ENCODE measurements around the gene CHI3L2.

Gene CHI3L2

DNA sequence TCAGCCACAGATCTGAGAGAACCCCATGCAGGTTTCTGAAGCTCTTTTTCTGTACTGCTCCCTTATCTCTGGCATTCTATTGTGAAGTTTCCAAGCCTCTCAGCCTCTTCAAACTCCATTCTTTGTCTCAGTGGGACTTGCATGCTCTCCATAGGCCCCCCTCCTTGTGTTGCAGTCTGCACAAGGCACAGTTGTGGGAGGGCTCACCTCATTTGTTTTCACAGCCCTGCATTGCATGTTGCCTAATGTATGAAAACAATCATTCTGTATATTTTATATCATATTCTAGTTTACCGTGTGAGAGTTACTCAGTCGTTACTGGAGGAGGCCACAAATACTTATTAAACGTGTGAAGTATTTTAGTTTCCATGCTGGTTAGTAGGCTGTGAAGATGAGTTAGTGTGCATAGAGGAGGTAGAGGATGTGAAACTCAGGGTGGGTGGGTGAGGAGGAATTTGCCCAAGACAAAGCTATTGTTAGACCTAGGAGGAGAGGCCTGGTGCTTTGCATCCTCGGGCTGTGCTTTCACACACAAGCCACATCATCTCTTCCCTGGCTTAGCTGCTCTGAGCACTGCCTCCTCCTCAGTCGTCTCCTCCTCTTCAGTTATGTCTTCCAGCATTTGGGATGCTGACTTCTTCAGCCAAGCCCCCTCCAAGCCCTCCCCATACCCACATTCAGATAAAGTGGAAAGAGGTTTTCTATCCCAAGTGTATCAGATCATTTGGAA lies 7.8 kb upstream of the CHI3L2 start:
- no peaks in the 10 kb centered on the region for H3K36me3 ChIP-seq (ENCODE audit: control insufficient read depth in 5 of 5, insufficient read depth in 5 of 5, low read length in 5 of 5)
- no peak overlapping the region for H3K27ac ChIP-seq (ENCODE audit: low read depth, low read length)
- H3K9me3 ChIP-seq (ENCODE audit: control insufficient read depth in 5 of 5, low read length in 5 of 5): no peaks in the 10 kb centered on the region
- H3K4me1 ChIP-seq (ENCODE audit: control insufficient read depth in 5 of 5, insufficient read depth in 5 of 5, low read length in 5 of 5): peaks cover 0 to 45% (median 27%) of the 10 kb centered on the region in 5 donors
- H3K4me3 ChIP-seq (ENCODE audit: low read depth in 1 of 5, low read length in 5 of 5): no peak overlapping the region
- H3K9ac ChIP-seq (ENCODE audit: low read length in 5 of 5): no peak overlapping the region
- H3K27me3 ChIP-seq (ENCODE audit: control insufficient read depth in 5 of 5, insufficient read depth in 4 of 5, low read length in 5 of 5): no peaks in the 10 kb centered on the region

GRCh38 chr1:111220302-111220890 lies 7.1 kb upstream of the CHI3L2 start:
- no peaks in the 10 kb centered on the region for H3K9me3 ChIP-seq (ENCODE audit: control insufficient read depth in 5 of 5, low read length in 5 of 5)
- H3K4me1 ChIP-seq (ENCODE audit: control insufficient read depth in 5 of 5, insufficient read depth in 5 of 5, low read length in 5 of 5): peaks cover 0 to 45% (median 27%) of the 10 kb centered on the region in 5 donors
- no peak overlapping the region for H3K4me3 ChIP-seq (ENCODE audit: low read depth in 1 of 5, low read length in 5 of 5)

DNA sequence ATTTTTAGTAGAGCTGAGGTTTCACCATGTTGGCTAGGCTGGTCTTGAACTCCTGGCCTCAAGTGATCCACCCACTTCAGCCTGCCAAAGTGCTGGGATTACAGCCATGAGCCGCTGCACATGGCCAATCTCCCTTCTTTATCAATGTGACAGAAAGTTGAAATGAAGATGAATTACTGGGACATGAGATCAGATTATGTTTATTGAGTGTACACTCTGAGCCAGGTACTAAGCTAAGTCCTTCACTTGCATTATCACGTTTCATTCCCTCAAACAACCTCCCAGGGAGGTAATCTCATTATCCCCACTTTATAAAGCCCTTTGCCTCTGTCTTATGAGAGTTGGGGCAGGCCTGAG lies 6.3 kb upstream of the CHI3L2 start:
- Histone ChIP-seq H3K9ac (ENCODE audit: low read length in 5 of 5) (peak overlapping the region in 1 of 5 donors; percentile 9), H3K4me1 (ENCODE audit: control insufficient read depth in 5 of 5, insufficient read depth in 5 of 5, low read length in 5 of 5) (peaks cover 0 to 38% (median 22%) of the 10 kb centered on the region in 5 donors), H3K4me3 (ENCODE audit: low read depth in 1 of 5, low read length in 5 of 5) (no peak overlapping the region), H3K27me3 (ENCODE audit: control insufficient read depth in 5 of 5, insufficient read depth in 4 of 5, low read length in 5 of 5) (no peaks in the 10 kb centered on the region), H3K9me3 (ENCODE audit: control insufficient read depth in 5 of 5, low read length in 5 of 5) (no peaks in the 10 kb centered on the region), H3K27ac (ENCODE audit: low read depth, low read length) (no peak overlapping the region), H3K36me3 (ENCODE audit: control insufficient read depth in 5 of 5, insufficient read depth in 5 of 5, low read length in 5 of 5) (no peaks in the 10 kb centered on the region)

More at GRCh38 chr1:111220302-111220890, 7.1 kb upstream of the CHI3L2 start:
- no peaks in the 10 kb centered on the region for H3K36me3 ChIP-seq (ENCODE audit: control insufficient read depth in 5 of 5, insufficient read depth in 5 of 5, low read length in 5 of 5)
- H3K9ac ChIP-seq (ENCODE audit: low read length in 5 of 5): no peak overlapping the region
- no peaks in the 10 kb centered on the region for H3K27me3 ChIP-seq (ENCODE audit: control insufficient read depth in 5 of 5, insufficient read depth in 4 of 5, low read length in 5 of 5)
- H3K27ac ChIP-seq (ENCODE audit: low read depth, low read length): no peak overlapping the region

- Histone ChIP-seq H3K36me3 (ENCODE audit: control insufficient read depth in 5 of 5, insufficient read depth in 5 of 5, low read length in 5 of 5) (no peaks in the 10 kb centered on the region), H3K9ac (ENCODE audit: low read length in 5 of 5) (peak overlapping the region in 1 of 5 donors; percentile 9), H3K9me3 (ENCODE audit: control insufficient read depth in 5 of 5, low read length in 5 of 5) (no peaks in the 10 kb centered on the region), H3K27me3 (ENCODE audit: control insufficient read depth in 5 of 5, insufficient read depth in 4 of 5, low read length in 5 of 5) (no peaks in the 10 kb centered on the region), H3K27ac (ENCODE audit: low read depth, low read length) (no peak overlapping the region), H3K4me1 (ENCODE audit: control insufficient read depth in 5 of 5, insufficient read depth in 5 of 5, low read length in 5 of 5) (peaks cover 0 to 35% (median 17%) of the 10 kb centered on the region in 5 donors), H3K4me3 (ENCODE audit: low read depth in 1 of 5, low read length in 5 of 5) (no peak overlapping the region)
Measured at GRCh38 chr1:111221633-111222291, 5.8 kb upstream of the CHI3L2 start.

- H3K9ac ChIP-seq (ENCODE audit: low read length in 5 of 5): peak overlapping the region in 2 of 5 donors; percentile 5 to 26
- H3K27ac ChIP-seq (ENCODE audit: low read depth, low read length): no peak overlapping the region
- H3K4me1 ChIP-seq (ENCODE audit: control insufficient read depth in 5 of 5, insufficient read depth in 5 of 5, low read length in 5 of 5): peaks cover 0 to 40% (median 19%) of the 10 kb centered on the region in 5 donors
Measured at GRCh38 chr1:111222308-111223125, 5.0 kb upstream of the CHI3L2 start.

DNA sequence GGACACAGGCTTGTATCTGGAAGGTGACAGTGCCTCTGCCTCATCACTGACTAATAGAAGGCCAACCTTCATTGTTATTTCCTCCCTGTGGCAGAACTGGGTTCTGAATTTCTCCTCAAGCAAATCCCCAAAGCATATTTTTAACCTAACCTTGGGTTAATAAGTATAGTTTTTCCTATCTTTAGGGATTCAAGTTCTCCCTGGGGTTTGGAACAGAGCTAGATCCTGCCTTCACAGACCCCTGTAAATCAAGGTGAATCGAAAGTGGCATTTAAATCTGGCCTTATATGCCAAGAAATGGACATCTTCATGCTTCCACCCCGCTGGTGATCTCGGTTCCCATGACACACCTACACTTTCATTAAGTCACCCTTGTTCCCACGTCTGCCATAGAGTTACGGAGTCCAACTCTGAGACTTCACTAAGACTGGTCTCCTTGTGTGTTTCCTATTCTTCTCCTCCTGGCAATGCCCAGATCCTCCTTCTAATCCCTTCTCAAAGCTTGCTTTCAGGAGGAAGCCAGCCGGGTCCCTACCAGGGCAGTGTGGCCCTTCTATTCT lies 4.3 kb upstream of the CHI3L2 start:
- no peaks in the 10 kb centered on the region for H3K9me3 ChIP-seq (ENCODE audit: control insufficient read depth in 5 of 5, low read length in 5 of 5)
- no peak overlapping the region for H3K4me3 ChIP-seq (ENCODE audit: low read depth in 1 of 5, low read length in 5 of 5)
- H3K36me3 ChIP-seq (ENCODE audit: control insufficient read depth in 5 of 5, insufficient read depth in 5 of 5, low read length in 5 of 5): no peaks in the 10 kb centered on the region
- H3K27ac ChIP-seq (ENCODE audit: low read depth, low read length): no peak overlapping the region
- H3K27me3 ChIP-seq (ENCODE audit: control insufficient read depth in 5 of 5, insufficient read depth in 4 of 5, low read length in 5 of 5): no peaks in the 10 kb centered on the region
- H3K9ac ChIP-seq (ENCODE audit: low read length in 5 of 5): no peak overlapping the region
- H3K4me1 ChIP-seq (ENCODE audit: control insufficient read depth in 5 of 5, insufficient read depth in 5 of 5, low read length in 5 of 5): peaks cover 0 to 45% (median 26%) of the 10 kb centered on the region in 5 donors

More at GRCh38 chr1:111222308-111223125, 5.0 kb upstream of the CHI3L2 start:
- no peak overlapping the region for H3K4me3 ChIP-seq (ENCODE audit: low read depth in 1 of 5, low read length in 5 of 5)
- no peaks in the 10 kb centered on the region for H3K9me3 ChIP-seq (ENCODE audit: control insufficient read depth in 5 of 5, low read length in 5 of 5)
- H3K36me3 ChIP-seq (ENCODE audit: control insufficient read depth in 5 of 5, insufficient read depth in 5 of 5, low read length in 5 of 5): no peaks in the 10 kb centered on the region
- H3K27me3 ChIP-seq (ENCODE audit: control insufficient read depth in 5 of 5, insufficient read depth in 4 of 5, low read length in 5 of 5): no peaks in the 10 kb centered on the region

GRCh38 chr1:111225091-111225490 lies 2.4 kb upstream of the CHI3L2 start:
- Histone ChIP-seq H3K4me3 (ENCODE audit: low read depth in 1 of 5, low read length in 5 of 5) (no peak overlapping the region), H3K27me3 (ENCODE audit: control insufficient read depth in 5 of 5, insufficient read depth in 4 of 5, low read length in 5 of 5) (no peaks in the 10 kb centered on the region), H3K4me1 (ENCODE audit: control insufficient read depth in 5 of 5, insufficient read depth in 5 of 5, low read length in 5 of 5) (peaks cover 0 to 36% (median 30%) of the 10 kb centered on the region in 5 donors), H3K9me3 (ENCODE audit: control insufficient read depth in 5 of 5, low read length in 5 of 5) (no peaks in the 10 kb centered on the region), H3K9ac (ENCODE audit: low read length in 5 of 5) (no peak overlapping the region), H3K36me3 (ENCODE audit: control insufficient read depth in 5 of 5, insufficient read depth in 5 of 5, low read length in 5 of 5) (no peaks in the 10 kb centered on the region), H3K27ac (ENCODE audit: low read depth, low read length) (no peak overlapping the region)

DNA sequence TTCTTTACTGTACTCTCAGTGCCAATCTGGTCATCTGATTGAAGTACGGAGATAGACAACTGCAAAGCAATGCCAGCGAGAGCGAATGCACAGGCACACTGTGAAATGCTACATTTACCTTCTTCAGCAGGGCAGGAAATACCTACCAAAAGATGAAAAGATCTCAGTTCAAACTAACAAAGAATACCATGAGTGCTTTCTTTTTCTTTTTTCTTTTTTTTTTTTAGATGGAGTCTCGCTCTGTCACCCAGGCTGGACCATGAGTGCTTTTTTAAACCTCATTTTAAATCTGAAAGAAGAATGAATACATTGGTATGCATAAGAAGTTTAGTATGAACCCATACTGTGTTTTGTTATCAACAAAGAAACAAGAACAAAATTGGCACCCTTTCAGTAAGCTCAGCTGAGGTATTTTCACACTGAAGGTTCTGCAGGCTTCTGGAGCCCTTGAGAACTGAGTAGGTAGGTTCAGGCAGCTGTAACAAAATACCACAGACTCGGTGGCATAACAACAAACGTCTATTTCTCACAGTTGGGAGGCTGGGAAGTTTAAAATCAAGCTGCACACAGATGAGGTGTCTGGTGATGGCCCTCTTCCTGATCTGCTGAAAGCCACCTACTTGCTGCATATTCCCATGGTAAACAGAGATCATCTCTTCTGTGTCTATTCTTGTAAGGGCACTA lies 1.7 kb upstream of the CHI3L2 start:
- H3K4me1 ChIP-seq (ENCODE audit: control insufficient read depth in 5 of 5, insufficient read depth in 5 of 5, low read length in 5 of 5): peaks cover 0 to 30% (median 28%) of the 10 kb centered on the region in 5 donors
- no peaks in the 10 kb centered on the region for H3K9me3 ChIP-seq (ENCODE audit: control insufficient read depth in 5 of 5, low read length in 5 of 5)
- H3K4me3 ChIP-seq (ENCODE audit: low read depth in 1 of 5, low read length in 5 of 5): no peak overlapping the region
- no peak overlapping the region for H3K27ac ChIP-seq (ENCODE audit: low read depth, low read length)
- H3K27me3 ChIP-seq (ENCODE audit: control insufficient read depth in 5 of 5, insufficient read depth in 4 of 5, low read length in 5 of 5): no peaks in the 10 kb centered on the region
- no peak overlapping the region for H3K9ac ChIP-seq (ENCODE audit: low read length in 5 of 5)
- no peaks in the 10 kb centered on the region for H3K36me3 ChIP-seq (ENCODE audit: control insufficient read depth in 5 of 5, insufficient read depth in 5 of 5, low read length in 5 of 5)
